Measurements from ENCODE around the gene ZFAND3. TPM values are rescaled to one million over a fixed set of nuclear protein-coding genes. Genes with fewer than 3 reads are reported as not detected.

Gene ZFAND3
- polyA plus RNA-seq, 4 donors, result 140 to 179 (median 177) TPM

GRCh38 chr6:38192487-38192886 is 373.0 kb downstream of the ZFAND3 start:
- DNase-seq (ENCODE audit: low read depth in 4 of 4, low spot score in 3 of 4), result no peak

GRCh38 chr6:38193051-38193450 is 373.5 kb downstream of the ZFAND3 start:
- DNase-seq (ENCODE audit: low read depth in 4 of 4, low spot score in 3 of 4), result no peak

- no peak for DNase-seq (ENCODE audit: low read depth in 4 of 4, low spot score in 3 of 4)
These were observed 374.2 kb downstream of the ZFAND3 start for GRCh38 chr6:38193481-38194281.

DNA sequence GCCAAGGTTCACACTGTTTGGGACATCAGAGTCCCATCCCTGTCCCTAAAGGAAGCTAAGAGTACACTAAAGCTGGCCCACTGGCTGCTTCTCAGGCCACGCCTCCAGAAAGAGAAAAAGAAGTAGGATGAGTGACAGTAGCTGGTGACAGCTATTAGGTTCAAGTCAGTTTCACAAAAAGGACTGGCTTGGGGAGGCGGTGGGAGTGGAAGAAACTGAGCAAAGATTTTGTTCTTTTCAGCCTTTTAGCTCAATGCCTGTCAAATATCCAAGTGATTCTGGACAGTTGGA is 374.7 kb downstream of the ZFAND3 start:
- no peak for DNase-seq (ENCODE audit: low read depth in 4 of 4, low spot score in 3 of 4)

- no peak for DNase-seq (ENCODE audit: low read depth in 4 of 4, low spot score in 3 of 4)
These were observed 375.1 kb downstream of the ZFAND3 start for GRCh38 chr6:38194589-38194988.

- DNase-seq (ENCODE audit: low read depth in 4 of 4, low spot score in 3 of 4), result no peak
These were observed 375.6 kb downstream of the ZFAND3 start for GRCh38 chr6:38195113-38195635.

DNA sequence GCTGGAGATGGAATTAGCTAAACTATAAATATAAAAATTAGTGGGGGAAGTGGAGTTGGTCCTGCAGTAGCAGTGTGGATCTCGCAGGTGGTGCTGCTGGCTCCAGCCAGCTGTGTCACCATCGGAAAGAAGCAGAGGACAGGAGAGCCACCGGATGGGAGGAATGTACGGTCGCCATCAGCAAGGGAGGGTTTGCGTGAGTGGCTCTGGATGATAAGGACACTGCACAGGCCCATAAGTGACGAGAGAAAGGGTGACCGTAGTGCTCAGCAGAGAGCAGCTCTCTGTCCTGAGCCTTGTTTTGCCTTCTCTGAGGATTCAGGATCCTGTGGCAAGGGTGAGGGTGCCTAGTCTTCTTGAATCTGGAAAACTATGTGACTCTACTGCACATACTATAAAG is 378.7 kb downstream of the ZFAND3 start:
- DNase-seq (ENCODE audit: low read depth in 4 of 4, low spot score in 3 of 4), result no peak

Other genes with a start within 250 kb of the ZFAND3 start
- gene MDGA1, start 121.8 kb upstream of the ZFAND3 start, polyA plus RNA-seq (ENCODE audit: insufficient read length in 4 of 4), result 1 to 10 TPM; 2.1 to 5.1 (median 3.6) TPM